Naive thymus-derived CD4-positive, alpha-beta T cell (primary cell): ENCODE measurements around the gene SEMA6A. TPM values are rescaled to one million over a fixed set of nuclear protein-coding genes. Genes with fewer than 3 reads are reported as not detected.

ENCODE experiments used
- ATAC-seq: fragments of 150-1000 bp; cut with Tn5 transposase; 2 replicates; pipeline ENCODE4 v1.10.0; 2021; ENCODE audit warnings: mild to moderate bottlenecking, moderate library complexity
- CTCF ChIA-PET: fragments of 350-600 bp; sonication (Branson Sonifier 250); formaldehyde crosslinking; loops from one replicate; lab custom pipeline; 2021; ENCODE audit warnings: antibody characterized with exemption; lab: Charles Lee
- POLR2A ChIA-PET: fragments of 350-600 bp; sonication (Branson Sonifier 250); formaldehyde crosslinking; loops from one replicate; lab custom pipeline; 2021; ENCODE audit warnings: antibody characterized with exemption, inconsistent platforms; lab: Charles Lee
- DNase-seq, 9 donors: peaks; one replicate each; pipeline versions ENCODE4 v3.0.0 to v3.0.0-alpha.2; 2020 to 2022; ENCODE audit warnings: mixed read lengths in 1 of 9
- H3K27ac ChIP-seq: one replicate; pipeline ENCODE4 v1.7.0; 2013; ENCODE audit warnings: mild to moderate bottlenecking, low read depth, low read length, moderate library complexity
- H3K27me3 ChIP-seq, 2 donors: one replicate each; pipeline ENCODE4 v1.7.0; 2013; ENCODE audit warnings: low read length in 2 of 2, mild to moderate bottlenecking in 2 of 2, moderate library complexity in 2 of 2; ENCODE audit not compliant: control insufficient read depth in 2 of 2, insufficient read depth in 2 of 2
- H3K36me3 ChIP-seq, 3 experiments: 1 replicate in 2 of 3; 2 replicates in 1 of 3; pipeline ENCODE4 v1.7.0; 2013; ENCODE audit warnings: low read length in 3 of 3, mild to moderate bottlenecking in 3 of 3, moderate library complexity in 1 of 3; ENCODE audit not compliant: insufficient read depth in 3 of 3, control insufficient read depth in 2 of 3
- H3K4me1 ChIP-seq, 2 donors: one replicate each; pipeline ENCODE4 v1.7.0; 2013; ENCODE audit warnings: low read length in 2 of 2, mild to moderate bottlenecking in 2 of 2, moderate library complexity in 1 of 2; ENCODE audit not compliant: control insufficient read depth in 2 of 2, insufficient read depth in 2 of 2
- H3K4me3 ChIP-seq: 2 replicates; pipeline ENCODE4 v1.7.0; 2013; ENCODE audit warnings: mild to moderate bottlenecking, low read length
- H3K9me3 ChIP-seq, 3 experiments: 1 replicate in 2 of 3; 2 replicates in 1 of 3; pipeline ENCODE4 v1.7.0; 2013; ENCODE audit warnings: low read length in 3 of 3; ENCODE audit not compliant: control insufficient read depth in 2 of 3
- H3K27ac Mint-ChIP-seq, 9 donors: one replicate each; pipeline ENCODE4 v1.8.0; 2020 to 2022; ENCODE audit warnings: mixed read lengths in 9 of 9, mild to moderate bottlenecking in 8 of 9, moderate library complexity in 5 of 9, inconsistent platforms in 2 of 9
- H3K27me3 Mint-ChIP-seq, 5 donors: one replicate each; pipeline ENCODE4 v1.8.0; 2021 to 2022; ENCODE audit warnings: mixed read lengths in 5 of 5, mild to moderate bottlenecking in 1 of 5
- H3K36me3 Mint-ChIP-seq, 5 donors: one replicate each; pipeline ENCODE4 v1.8.0; 2020 to 2022; ENCODE audit warnings: mixed read lengths in 5 of 5, mild to moderate bottlenecking in 3 of 5, inconsistent platforms in 1 of 5
- H3K4me1 Mint-ChIP-seq, 7 donors: one replicate each; pipeline ENCODE4 v1.8.0; 2020 to 2022; ENCODE audit warnings: mixed read lengths in 7 of 7, mild to moderate bottlenecking in 3 of 7, inconsistent platforms in 1 of 7
- H3K4me3 Mint-ChIP-seq, 10 donors: one replicate each; pipeline ENCODE4 v1.8.0; 2020 to 2022; ENCODE audit warnings: mild to moderate bottlenecking in 10 of 10, mixed read lengths in 10 of 10, moderate library complexity in 6 of 10, inconsistent platforms in 2 of 10
- H3K9me3 Mint-ChIP-seq, 11 donors: one replicate each; pipeline ENCODE4 v1.8.0; 2020 to 2022; ENCODE audit warnings: mixed read lengths in 11 of 11, mild to moderate bottlenecking in 4 of 11, inconsistent platforms in 1 of 11, moderate library complexity in 1 of 11
- intact Hi-C, 2 donors: fragments of 100-400 bp; cut with micrococcal nuclease; formaldehyde crosslinking; loops; one replicate each; pipeline ENCODE4 v1.15.1; 2023
- polyA plus RNA-seq, 2 donors: library from polyadenylated mRNA; unstranded; fragments of 300-500 nt; fragmentation: Illumina TruSeq; gene quantifications; one replicate each; pipeline ENCODE4 v1.2.3, GENCODE V29; 2021
- total RNA-seq, 6 experiments: library from RNA in 5 of 6; stranded (reverse) in 5 of 6; gene quantifications; 1 replicate in 5 of 6; 2 replicates in 1 of 6; pipeline ENCODE4 v1.2.3 and lab custom pipeline; 2021 to 2026

Gene SEMA6A
- total and polyA plus RNA-seq, 7 experiments from 2014 or later, result 0.87 to 1.5 TPM; not detected in 5

- Histone ChIP-seq H3K27ac (no peak overlapping the region), H3K4me3 (no peak overlapping the region), H3K27me3 (no peaks in the 10 kb centered on the region), H3K4me1 (no peaks in the 10 kb centered on the region), H3K9me3 (no peaks in the 10 kb centered on the region), H3K36me3 (peaks cover 0 to 6% (median 0%) of the 10 kb centered on the region in 3 experiments)
- no peak for DNase-seq
- intact Hi-C loops, result no loop called here
- H3K9me3 Mint-ChIP-seq, result peaks cover 0 to 2% (median 0%) of the 10 kb centered on the region in 11 donors
- no peak for ATAC-seq
- H3K36me3 Mint-ChIP-seq, result peaks cover 0 to 77% (median 68%) of the 10 kb centered on the region in 5 donors
- no peak overlapping the region for H3K27ac Mint-ChIP-seq
- H3K27me3 Mint-ChIP-seq, result no peaks in the 10 kb centered on the region
- ChIA-PET POLR2A (no interaction called here), CTCF (no interaction called here)
- H3K4me3 Mint-ChIP-seq, result no peak overlapping the region
- peaks cover 0 to 2% (median 0%) of the 10 kb centered on the region in 7 donors for H3K4me1 Mint-ChIP-seq
These were observed 168.1 kb downstream of the SEMA6A start for GRCh38 chr5:116406306-116407041.

- Mint-ChIP-seq H3K27ac (no peak overlapping the region), H3K36me3 (peaks cover 0 to 87% (median 61%) of the 10 kb centered on the region in 5 donors), H3K4me3 (no peak overlapping the region), H3K9me3 (peaks cover 0 to 2% (median 0%) of the 10 kb centered on the region in 11 donors), H3K27me3 (no peaks in the 10 kb centered on the region), H3K4me1 (peaks cover 0 to 2% (median 0%) of the 10 kb centered on the region in 7 donors)
- no peak for ATAC-seq
- DNase-seq, result no peak
- Histone ChIP-seq H3K4me3 (no peak overlapping the region), H3K36me3 (peaks cover 0 to 6% (median 0%) of the 10 kb centered on the region in 3 experiments), H3K27ac (no peak overlapping the region), H3K27me3 (no peaks in the 10 kb centered on the region), H3K4me1 (no peaks in the 10 kb centered on the region), H3K9me3 (no peaks in the 10 kb centered on the region)
- intact Hi-C loops, result no loop called here
- ChIA-PET POLR2A (no interaction called here), CTCF (no interaction called here)
These were observed 169.8 kb downstream of the SEMA6A start for GRCh38 chr5:116404792-116405191.

GRCh38 chr5:116404016-116404415 is 170.6 kb downstream of the SEMA6A start:
- Histone ChIP-seq H3K36me3 (peaks cover 0 to 6% (median 0%) of the 10 kb centered on the region in 3 experiments), H3K27ac (no peak overlapping the region), H3K4me3 (no peak overlapping the region), H3K9me3 (no peaks in the 10 kb centered on the region), H3K27me3 (no peaks in the 10 kb centered on the region), H3K4me1 (no peaks in the 10 kb centered on the region)
- Mint-ChIP-seq H3K4me3 (no peak overlapping the region), H3K36me3 (peaks cover 0 to 95% (median 68%) of the 10 kb centered on the region in 5 donors), H3K27ac (no peak overlapping the region), H3K9me3 (peaks cover 0 to 2% (median 0%) of the 10 kb centered on the region in 11 donors), H3K27me3 (no peaks in the 10 kb centered on the region), H3K4me1 (peaks cover 0 to 2% (median 0%) of the 10 kb centered on the region in 7 donors)
- intact Hi-C loops, result no loop called here
- ChIA-PET CTCF (no interaction called here), POLR2A (no interaction called here)
- DNase-seq (no peak), ATAC-seq (no peak)

- POLR2A ChIA-PET, result no interaction called here
- H3K27ac ChIP-seq, result no peak overlapping the region
- H3K4me3 Mint-ChIP-seq, result no peak overlapping the region
- peaks cover 0 to 1% (median 0%) of the 10 kb centered on the region in 11 donors for H3K9me3 Mint-ChIP-seq
- no peaks in the 10 kb centered on the region for H3K4me1 ChIP-seq
- intact Hi-C loops, result no loop called here
- H3K4me3 ChIP-seq, result no peak overlapping the region
- no peak for DNase-seq
- H3K9me3 ChIP-seq, result no peaks in the 10 kb centered on the region
- CTCF ChIA-PET, result no interaction called here
- peaks cover 0 to 86% (median 60%) of the 10 kb centered on the region in 5 donors for H3K36me3 Mint-ChIP-seq
- H3K27me3 Mint-ChIP-seq, result no peaks in the 10 kb centered on the region
- H3K27ac Mint-ChIP-seq, result no peak overlapping the region
- H3K36me3 ChIP-seq, result peaks cover 0 to 6% (median 0%) of the 10 kb centered on the region in 3 experiments
- H3K4me1 Mint-ChIP-seq, result peaks cover 0 to 2% (median 0%) of the 10 kb centered on the region in 7 donors
- no peak for ATAC-seq
- no peaks in the 10 kb centered on the region for H3K27me3 ChIP-seq
These were observed 172.4 kb downstream of the SEMA6A start for GRCh38 chr5:116402235-116402634.

- H3K9me3 Mint-ChIP-seq, result peaks cover 0 to 1% (median 0%) of the 10 kb centered on the region in 11 donors
- Histone ChIP-seq H3K27ac (no peak overlapping the region), H3K27me3 (no peaks in the 10 kb centered on the region), H3K4me3 (no peak overlapping the region), H3K4me1 (no peaks in the 10 kb centered on the region), H3K9me3 (no peaks in the 10 kb centered on the region), H3K36me3 (peaks cover 0 to 6% (median 0%) of the 10 kb centered on the region in 3 experiments)
- H3K27ac Mint-ChIP-seq, result no peak overlapping the region
- ATAC-seq (no peak), DNase-seq (no peak)
- peaks cover 0 to 2% (median 0%) of the 10 kb centered on the region in 7 donors for H3K4me1 Mint-ChIP-seq
- intact Hi-C loops, result no loop called here
- peaks cover 0 to 81% (median 54%) of the 10 kb centered on the region in 5 donors for H3K36me3 Mint-ChIP-seq
- H3K27me3 Mint-ChIP-seq, result no peaks in the 10 kb centered on the region
- H3K4me3 Mint-ChIP-seq, result no peak overlapping the region
- ChIA-PET CTCF (interaction anchor here (0.7 kb wide), 1 partner anchor 137 kb away, joined by 4 read pairs; no protein-coding TSS in a partner anchor), POLR2A (no interaction called here)
These were observed 173.0 kb downstream of the SEMA6A start for GRCh38 chr5:116401576-116401975.

GRCh38 chr5:116396476-116397099 is 178.0 kb downstream of the SEMA6A start:
- peaks cover 0 to 1% (median 0%) of the 10 kb centered on the region in 11 donors for H3K9me3 Mint-ChIP-seq
- H3K4me1 Mint-ChIP-seq, result no peaks in the 10 kb centered on the region
- H3K36me3 ChIP-seq, result no peaks in the 10 kb centered on the region
- ChIA-PET POLR2A (no interaction called here), CTCF (no interaction called here)
- no peaks in the 10 kb centered on the region for H3K9me3 ChIP-seq
- H3K27ac ChIP-seq, result no peak overlapping the region
- no peaks in the 10 kb centered on the region for H3K27me3 Mint-ChIP-seq
- H3K4me3 ChIP-seq, result no peak overlapping the region
- no peak overlapping the region for H3K4me3 Mint-ChIP-seq
- intact Hi-C loops, result no loop called here
- no peaks in the 10 kb centered on the region for H3K27me3 ChIP-seq
- peaks cover 0 to 62% (median 34%) of the 10 kb centered on the region in 5 donors for H3K36me3 Mint-ChIP-seq
- H3K27ac Mint-ChIP-seq, result no peak overlapping the region
- ATAC-seq (no peak), DNase-seq (no peak)
- no peaks in the 10 kb centered on the region for H3K4me1 ChIP-seq
